Hepatocyte (in vitro differentiated cells): ENCODE results near the gene RAB5IF.
"Not testable (repeated sequence)": the region's sequence is repeated elsewhere in the genome, so short reads cannot be mapped to it uniquely, and the experiment has no call there.

Experiments used
- CTCF ChIP-seq: fragments of 200-600 bp; sonication (generic); IDR thresholded peaks from 2 replicates; pipeline ENCODE4 v1.5.1; 2016; ENCODE audit warnings: antibody characterized with exemption, mild to moderate bottlenecking; ENCODE audit not compliant: poor library complexity
- EZH2 ChIP-seq: fragments of 200-600 bp; sonication (generic); IDR thresholded peaks from 2 replicates; pipeline ENCODE4 v1.6.1; 2016; ENCODE audit warnings: antibody characterized with exemption, mild to moderate bottlenecking, borderline replicate concordance

- TF ChIP-seq CTCF, EZH2: not testable (repeated sequence)
Observed at GRCh38 chr20:36564078-36564725, 41.4 kb upstream of the RAB5IF start.
